Muscle layer of duodenum (tissue), 2 donors: ENCODE results near the gene UBA52.
A peak's percentile ranks its signal among the peaks of the same experiment; 100 is the strongest.
"Not testable (repeated sequence)": the region's sequence is repeated elsewhere in the genome, so short reads cannot be mapped to it uniquely, and the experiment has no call there.

Experiments
- H3K27ac ChIP-seq: one replicate; pipeline ENCODE4 v1.7.0; 2013; ENCODE audit warnings: mild to moderate bottlenecking, low read length
- H3K27me3 ChIP-seq: one replicate; pipeline ENCODE4 v1.7.0; 2013; ENCODE audit warnings: low read depth, mild to moderate bottlenecking, control low read depth, low read length
- H3K36me3 ChIP-seq, 2 donors: one replicate each; pipeline ENCODE4 v1.7.0; 2013; ENCODE audit warnings: low read length in 2 of 2, control low read depth in 1 of 2, mild to moderate bottlenecking in 1 of 2; ENCODE audit not compliant: insufficient read depth in 2 of 2, control insufficient read depth in 1 of 2
- H3K4me1 ChIP-seq, 2 donors: one replicate each; pipeline ENCODE4 v1.7.0; 2013; ENCODE audit warnings: low read length in 2 of 2, mild to moderate bottlenecking in 2 of 2, control low read depth in 1 of 2, moderate library complexity in 1 of 2; ENCODE audit not compliant: insufficient read depth in 2 of 2, control insufficient read depth in 1 of 2
- H3K4me3 ChIP-seq, 2 donors: one replicate each; pipeline ENCODE4 v1.7.0; 2013; ENCODE audit warnings: low read length in 2 of 2, low read depth in 1 of 2, mild to moderate bottlenecking in 1 of 2
- H3K9me3 ChIP-seq, 2 donors: one replicate each; pipeline ENCODE4 v1.7.0; 2013; ENCODE audit warnings: low read length in 2 of 2, control low read depth in 1 of 2, mild to moderate bottlenecking in 1 of 2; ENCODE audit not compliant: control insufficient read depth in 1 of 2
- donor health status: healthy.

UBA52 gene

DNA sequence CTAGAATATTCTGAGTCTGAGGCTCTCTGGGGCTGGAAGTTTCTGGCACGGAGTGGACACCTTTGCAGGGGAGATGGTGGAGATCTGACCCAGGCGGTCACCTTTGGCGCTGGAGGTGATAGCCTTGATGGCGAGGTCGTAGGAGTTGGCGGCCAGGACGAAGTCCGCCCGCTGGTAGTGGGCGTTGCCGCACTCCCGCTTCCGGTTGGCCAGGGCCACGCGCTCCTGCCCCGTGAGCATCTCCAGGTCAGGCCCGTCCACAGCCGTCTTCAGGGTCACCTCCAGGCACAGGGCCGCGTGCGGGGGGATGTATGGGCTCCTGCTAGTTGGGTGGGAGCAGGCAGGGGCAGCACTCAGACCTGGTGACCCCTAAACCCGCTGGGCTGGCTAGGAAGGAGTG, 33.5 kb upstream of the UBA52 start:
- peaks cover 5 to 17% of the 10 kb centered on the region in 2 donors for H3K4me1 ChIP-seq
- no peak overlapping the region for H3K4me3 ChIP-seq
- H3K9me3 ChIP-seq = no peaks in the 10 kb centered on the region
- no peak overlapping the region for H3K27ac ChIP-seq
- H3K27me3 ChIP-seq = no peaks in the 10 kb centered on the region
- peaks cover 19 to 63% of the 10 kb centered on the region in 2 donors for H3K36me3 ChIP-seq

DNA sequence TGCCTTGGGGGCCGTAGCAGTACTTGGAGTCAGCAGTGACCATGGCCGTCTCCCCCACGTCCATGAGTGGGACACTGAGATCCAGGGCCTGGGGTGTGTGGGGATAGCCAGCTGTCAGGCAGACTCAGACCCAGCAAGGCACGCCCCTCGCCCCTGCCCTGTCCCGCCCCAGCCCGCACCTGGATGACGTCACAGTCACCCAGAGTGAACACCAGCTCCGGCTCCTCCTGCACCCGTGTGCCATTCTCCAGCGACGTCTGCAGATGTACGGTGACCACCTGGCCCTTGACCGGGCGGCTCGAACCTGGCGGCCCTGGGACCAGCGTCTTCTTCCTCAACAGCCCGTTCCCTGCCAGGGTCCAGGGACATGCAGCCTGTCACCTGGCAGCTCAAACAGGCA, 32.3 kb upstream of the UBA52 start:
- Histone ChIP-seq H3K36me3 (peaks cover 18 to 57% of the 10 kb centered on the region in 2 donors), H3K4me1 (peaks cover 5 to 21% of the 10 kb centered on the region in 2 donors), H3K27ac (no peak overlapping the region), H3K4me3 (no peak overlapping the region), H3K27me3 (no peaks in the 10 kb centered on the region), H3K9me3 (no peaks in the 10 kb centered on the region)

DNA sequence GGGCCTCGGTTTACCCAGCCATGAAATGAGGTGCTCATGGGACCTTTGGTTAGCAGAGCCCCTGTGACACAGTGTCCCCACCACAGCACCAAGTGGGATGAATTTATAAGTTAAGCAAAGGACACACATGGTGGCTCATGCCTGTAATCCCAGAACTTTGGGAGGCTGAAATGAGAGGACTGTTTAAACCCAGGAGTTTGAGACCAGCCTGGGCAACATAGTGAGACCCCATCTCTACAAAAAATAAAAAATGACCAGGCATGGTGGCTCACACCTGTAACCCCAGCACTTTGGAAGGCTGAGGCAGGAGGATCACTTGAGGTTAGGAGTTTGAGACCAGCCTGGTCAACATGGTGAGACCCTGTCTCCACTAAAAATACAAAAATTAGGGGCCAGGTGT, 31.5 kb upstream of the UBA52 start:
- Histone ChIP-seq H3K4me1 (peaks cover 5 to 21% of the 10 kb centered on the region in 2 donors), H3K36me3 (peaks cover 18 to 56% of the 10 kb centered on the region in 2 donors)
- H3K27ac ChIP-seq, H3K27me3 ChIP-seq, H3K4me3 ChIP-seq, H3K9me3 ChIP-seq: not testable (repeated sequence)

DNA sequence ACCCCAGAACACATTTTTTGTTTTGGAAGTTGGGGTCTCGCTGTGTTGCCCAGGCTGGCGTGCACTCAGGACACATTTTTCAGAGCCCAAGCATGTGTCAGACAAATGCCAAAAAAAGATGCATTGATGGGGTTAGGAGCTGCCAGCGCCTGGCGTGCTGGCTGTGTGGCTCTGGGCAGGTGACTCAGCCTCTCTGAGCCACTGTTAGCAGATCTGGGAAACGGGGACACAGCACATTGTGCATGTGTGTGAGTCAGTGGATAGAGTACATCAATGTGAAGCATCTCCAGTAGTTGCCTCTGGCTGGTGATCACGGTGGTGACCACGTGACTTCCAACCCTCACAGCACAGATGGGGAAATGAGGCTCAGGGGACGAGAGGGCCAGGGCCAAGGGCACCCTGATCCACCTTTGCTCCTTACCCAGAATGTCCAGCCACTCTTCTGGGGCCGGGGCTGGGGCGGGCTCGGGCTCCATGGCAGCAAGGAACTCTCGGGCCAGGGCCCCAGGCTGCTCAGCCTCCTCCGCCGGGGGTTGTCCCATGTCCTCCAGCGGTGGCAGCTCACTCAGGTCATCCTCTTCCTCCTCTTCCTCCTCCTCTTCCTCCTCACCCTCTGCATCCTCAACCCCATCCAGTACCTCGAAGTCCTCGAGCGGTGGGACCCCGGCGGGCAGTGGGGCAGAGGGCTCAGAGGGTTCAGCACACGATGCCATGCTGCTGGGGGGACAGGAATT, 30.2 kb upstream of the UBA52 start:
- Histone ChIP-seq H3K27me3 (no peaks in the 10 kb centered on the region), H3K9me3 (no peaks in the 10 kb centered on the region), H3K27ac (no peak overlapping the region), H3K4me1 (peaks cover 5 to 21% of the 10 kb centered on the region in 2 donors), H3K4me3 (no peak overlapping the region), H3K36me3 (peaks cover 14 to 46% of the 10 kb centered on the region in 2 donors)

DNA sequence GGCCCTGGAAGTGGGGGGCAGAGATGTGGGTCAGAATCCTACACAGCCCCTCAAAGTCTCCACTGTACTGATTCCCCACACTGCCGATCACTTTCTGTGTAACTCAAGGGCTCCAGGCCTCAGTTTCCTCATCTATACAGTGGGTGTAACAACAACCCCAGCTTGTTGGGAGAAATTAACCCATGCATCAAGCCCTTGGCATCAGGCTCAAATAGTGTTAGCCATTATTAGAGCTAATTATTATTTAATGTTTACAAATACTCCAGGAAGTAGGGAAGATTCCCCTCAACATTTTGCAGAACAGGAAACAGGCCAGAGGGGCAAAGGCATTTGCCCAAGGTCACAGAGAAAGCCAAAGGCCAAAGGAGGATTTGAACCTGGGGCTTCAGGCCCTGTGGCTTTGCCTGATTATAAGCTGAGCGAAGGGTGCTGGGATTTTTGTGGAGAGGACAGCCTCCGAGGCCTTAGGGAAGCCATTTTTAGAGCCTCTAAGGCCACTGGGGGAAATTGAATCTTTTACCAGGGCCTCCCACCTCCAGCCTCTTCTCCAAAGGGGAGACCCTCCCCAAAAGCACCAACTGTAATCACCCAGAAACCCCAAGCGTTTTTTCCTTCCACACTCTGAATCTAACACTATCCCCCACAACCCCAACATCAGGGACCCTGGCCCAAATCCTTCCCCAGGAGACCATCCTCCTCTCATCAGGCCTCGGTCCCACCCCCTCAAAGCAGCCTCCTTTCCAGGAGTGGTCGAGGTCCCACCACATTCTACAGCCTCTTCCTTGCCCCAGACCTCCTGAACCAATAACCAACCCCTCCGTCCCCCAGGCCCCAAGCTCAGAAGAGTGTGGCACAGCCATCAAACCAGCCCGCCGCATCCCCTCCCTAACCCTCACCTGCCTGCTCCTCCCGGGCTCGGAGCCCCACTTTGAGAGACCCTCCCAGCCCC, 29.4 kb upstream of the UBA52 start:
- peaks cover 14 to 38% of the 10 kb centered on the region in 2 donors for H3K36me3 ChIP-seq
- H3K4me1 ChIP-seq = peaks cover 5 to 21% of the 10 kb centered on the region in 2 donors
- H3K27me3 ChIP-seq = no peaks in the 10 kb centered on the region
- H3K27ac ChIP-seq = peak overlapping the region; percentile 56
- no peaks in the 10 kb centered on the region for H3K9me3 ChIP-seq
- H3K4me3 ChIP-seq = peak overlapping the region; percentile 60 to 63

DNA sequence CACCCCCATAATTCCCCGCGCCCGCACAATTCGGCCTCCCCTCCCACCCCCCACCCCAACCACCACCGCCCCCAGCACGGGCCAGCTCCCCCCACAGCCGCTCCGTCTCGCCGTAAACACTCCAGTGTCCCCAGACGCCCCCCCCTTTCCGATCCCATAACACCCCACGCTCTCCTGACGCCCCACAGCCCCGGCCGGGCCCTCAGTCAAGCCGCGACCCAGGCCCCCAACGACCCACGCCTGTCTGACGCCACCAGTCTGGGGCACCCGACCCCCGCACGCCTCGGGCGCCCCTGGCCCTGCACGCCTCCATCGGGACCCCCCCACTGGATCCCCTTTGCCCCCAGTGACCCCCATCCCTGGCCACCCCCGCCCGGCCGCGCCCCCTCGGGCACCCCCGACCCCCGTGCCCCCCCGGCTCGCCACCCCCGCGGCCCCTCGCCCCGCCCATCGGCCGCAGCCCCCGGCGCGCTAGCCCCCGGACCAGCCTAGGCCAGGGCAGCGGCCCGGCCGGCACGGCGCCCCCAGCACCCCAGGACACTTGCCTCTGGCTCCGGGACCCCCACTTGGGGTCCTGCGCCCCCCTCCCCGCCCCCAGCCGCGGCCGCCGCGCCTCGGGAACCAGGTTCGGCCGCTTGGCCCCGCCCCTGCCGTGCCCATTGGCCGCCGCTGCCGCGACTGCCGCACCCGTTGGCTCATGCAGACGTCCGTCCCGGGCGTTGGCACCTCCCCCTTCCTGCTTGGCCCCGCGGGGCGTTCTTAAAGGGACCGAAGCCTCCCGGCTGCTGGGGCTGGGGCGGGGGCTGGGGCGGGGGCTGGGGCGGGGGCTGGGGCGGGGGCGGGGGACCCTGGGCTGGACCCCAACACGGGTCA, 28.5 kb upstream of the UBA52 start, which contains the start of gene FKBP8:
Gene FKBP8, minus strand, starts transcription at position 633 of the 873 bp plus-strand sequence. CDS start 1,603 bp downstream, outside the sequence.
- Histone ChIP-seq H3K27ac (peak within 1 kb of the TSS; percentile 56), H3K4me1 (peaks cover 5 to 21% of the 10 kb centered on the region in 2 donors), H3K4me3 (peak within 1 kb of the TSS; percentile 60 to 63), H3K36me3 (peaks cover 14 to 29% of the 10 kb centered on the region in 2 donors), H3K27me3 (no peaks in the 10 kb centered on the region), H3K9me3 (no peaks in the 10 kb centered on the region)

DNA sequence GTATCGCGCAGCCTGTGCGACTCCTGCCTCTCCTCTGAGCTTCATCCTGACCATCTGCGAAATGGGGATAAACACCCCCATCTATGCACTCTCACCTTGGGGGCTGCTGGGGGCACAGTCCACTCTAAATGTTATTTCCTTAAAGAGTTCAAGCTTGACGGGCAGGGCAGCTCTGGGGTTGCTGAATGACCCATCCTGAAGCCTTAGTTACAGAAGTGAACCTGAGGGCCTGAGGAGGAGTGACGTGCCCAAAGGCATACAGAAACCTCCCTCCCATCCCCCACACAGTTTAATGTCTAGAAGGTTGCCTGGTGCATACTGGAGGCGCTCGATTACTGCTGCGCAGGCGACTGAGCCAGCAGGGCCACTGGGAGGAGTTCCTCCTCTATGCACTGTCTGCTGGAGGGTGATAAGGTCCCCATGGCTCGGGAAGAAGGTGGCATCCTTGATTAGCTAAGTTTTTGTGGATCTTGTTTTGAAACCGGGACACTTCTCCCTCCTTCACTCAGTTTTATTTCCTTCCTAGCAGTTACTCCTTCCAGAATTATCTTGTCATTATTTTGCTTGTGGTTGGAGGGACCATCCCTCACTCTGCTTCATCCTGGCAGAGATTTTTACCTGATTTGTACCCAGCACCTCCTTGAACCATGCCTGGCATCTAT, 27.7 kb upstream of the UBA52 start:
- peaks cover 14 to 24% of the 10 kb centered on the region in 2 donors for H3K36me3 ChIP-seq
- no peaks in the 10 kb centered on the region for H3K9me3 ChIP-seq
- H3K4me3 ChIP-seq = peak overlapping the region; percentile 29 to 52
- peaks cover 5 to 21% of the 10 kb centered on the region in 2 donors for H3K4me1 ChIP-seq
- H3K27me3 ChIP-seq = no peaks in the 10 kb centered on the region
- peak overlapping the region; percentile 40 for H3K27ac ChIP-seq

DNA sequence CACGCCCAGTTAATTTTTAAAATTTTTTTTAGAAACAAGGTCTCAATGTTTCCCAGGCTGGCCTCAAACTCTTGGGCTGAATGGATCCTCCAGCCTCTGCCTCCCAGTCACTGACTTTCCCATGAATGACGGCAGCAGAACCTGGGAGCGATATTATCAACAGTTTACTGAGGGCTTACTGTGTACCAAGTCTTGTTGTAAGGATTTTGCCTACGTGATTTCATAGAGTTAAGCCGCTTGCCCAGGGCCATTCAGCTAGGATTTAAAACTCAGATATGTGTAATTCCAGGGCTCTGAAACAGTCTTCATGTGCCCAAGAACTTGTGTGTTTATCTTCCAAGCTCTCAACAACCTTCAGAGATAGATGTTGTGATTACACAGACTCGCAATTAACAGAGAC, 20.0 kb upstream of the UBA52 start:
- no peak overlapping the region for H3K4me3 ChIP-seq
- H3K27me3 ChIP-seq = no peaks in the 10 kb centered on the region
- H3K9me3 ChIP-seq = no peaks in the 10 kb centered on the region
- H3K4me1 ChIP-seq = no peaks in the 10 kb centered on the region
- no peak overlapping the region for H3K27ac ChIP-seq
- no peaks in the 10 kb centered on the region for H3K36me3 ChIP-seq

DNA sequence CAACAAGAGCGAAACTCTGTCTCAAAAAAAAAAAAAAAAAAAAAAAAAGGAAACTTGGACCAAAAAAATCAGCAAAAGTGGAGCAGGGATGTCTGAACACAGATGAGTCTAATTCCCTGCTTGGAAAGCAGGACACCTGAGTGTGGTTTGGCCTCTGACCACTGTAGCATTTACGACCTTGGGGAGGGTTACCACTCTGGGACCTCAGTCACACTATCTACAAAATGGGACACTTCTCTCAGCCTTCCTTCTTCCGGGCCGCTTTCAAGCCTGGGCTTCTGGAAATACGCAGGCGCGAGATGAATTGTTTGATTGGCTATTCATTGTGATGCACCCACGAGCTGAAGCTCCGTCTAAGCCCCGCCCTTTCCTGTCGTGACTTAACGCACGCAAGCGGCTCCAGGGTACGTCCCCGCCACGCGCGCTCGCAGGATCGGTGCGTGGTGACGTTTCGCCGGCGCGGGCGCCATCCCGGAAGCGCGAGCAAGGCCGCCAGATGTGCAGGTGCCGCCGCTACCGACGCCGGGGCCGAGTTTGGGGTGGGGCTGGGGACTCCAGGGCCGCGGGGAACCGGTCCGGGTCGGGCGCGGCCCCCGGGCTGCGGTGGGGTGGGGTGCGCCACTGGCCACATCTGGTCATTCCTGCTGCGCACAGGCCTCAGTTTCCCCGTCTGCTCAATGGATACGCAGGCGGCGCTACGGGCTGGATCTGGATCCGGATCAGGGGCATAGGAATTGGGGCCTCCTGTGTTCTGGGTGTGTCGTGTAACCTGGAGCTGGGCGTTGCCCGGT, 14.1 kb upstream of the UBA52 start, which contains the start of gene KXD1:
Gene KXD1, plus strand, starts transcription at position 460 of the 791 bp plus-strand sequence. CDS start 4,187 bp downstream, outside the sequence.
- Histone ChIP-seq H3K36me3 (peaks cover 5 to 13% of the 10 kb centered on the region in 2 donors), H3K4me1 (peaks cover 0 to 18% of the 10 kb centered on the region in 2 donors), H3K9me3 (no peaks in the 10 kb centered on the region), H3K27me3 (no peaks in the 10 kb centered on the region), H3K4me3 (peak within 1 kb of the TSS; percentile 90 to 93), H3K27ac (peak within 1 kb of the TSS; percentile 96)

DNA sequence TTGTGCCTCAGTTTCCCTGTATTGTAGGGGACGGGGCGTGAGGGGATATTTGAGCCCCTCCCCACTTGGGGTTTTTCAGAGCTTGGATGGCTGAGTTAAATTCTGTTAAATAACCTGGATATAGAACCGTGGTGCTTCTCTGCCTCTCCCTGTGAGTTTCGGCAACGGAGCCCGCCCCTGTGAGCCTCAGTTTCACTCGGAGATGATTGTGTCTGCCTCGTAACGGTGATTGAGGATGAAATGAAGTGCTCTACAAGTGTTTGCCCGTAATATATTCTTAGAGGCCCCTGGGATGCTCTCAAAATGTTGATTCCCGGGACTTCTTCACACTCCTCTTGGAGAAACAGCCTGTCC, 13.5 kb upstream of the UBA52 start:
- no peaks in the 10 kb centered on the region for H3K27me3 ChIP-seq
- no peaks in the 10 kb centered on the region for H3K9me3 ChIP-seq
- H3K27ac ChIP-seq = peak overlapping the region; percentile 96
- H3K36me3 ChIP-seq = peaks cover 5 to 18% of the 10 kb centered on the region in 2 donors
- peaks cover 0 to 18% of the 10 kb centered on the region in 2 donors for H3K4me1 ChIP-seq
- peak overlapping the region; percentile 90 to 93 for H3K4me3 ChIP-seq
